NK-92 (cell line): ENCODE data around the gene EPHA8.

Source experiments
- DNase-seq: peaks from one replicate; lab custom pipeline; 2025; ENCODE audit not compliant: unreplicated experiment; lab: John Stamatoyannopoulos, UW

EPHA8 gene

DNA sequence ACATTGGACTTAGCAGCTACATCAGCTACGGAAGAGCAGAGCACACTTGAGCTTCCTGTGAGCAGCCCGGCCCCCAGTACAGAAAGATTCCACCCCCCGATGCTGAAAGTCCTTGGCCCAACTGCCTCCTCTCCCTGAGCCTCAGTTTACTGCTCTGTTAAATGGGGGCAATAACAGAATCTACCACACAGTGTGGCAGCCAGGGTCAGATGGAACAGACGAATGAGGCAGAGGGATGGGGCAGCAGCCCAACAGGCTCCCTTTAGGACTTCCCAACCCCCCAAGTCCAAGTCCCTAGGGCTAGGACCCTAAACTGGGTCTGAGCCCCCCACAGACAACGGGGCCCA is 50.3 kb downstream of the EPHA8 start:
- no peak for DNase-seq

DNA sequence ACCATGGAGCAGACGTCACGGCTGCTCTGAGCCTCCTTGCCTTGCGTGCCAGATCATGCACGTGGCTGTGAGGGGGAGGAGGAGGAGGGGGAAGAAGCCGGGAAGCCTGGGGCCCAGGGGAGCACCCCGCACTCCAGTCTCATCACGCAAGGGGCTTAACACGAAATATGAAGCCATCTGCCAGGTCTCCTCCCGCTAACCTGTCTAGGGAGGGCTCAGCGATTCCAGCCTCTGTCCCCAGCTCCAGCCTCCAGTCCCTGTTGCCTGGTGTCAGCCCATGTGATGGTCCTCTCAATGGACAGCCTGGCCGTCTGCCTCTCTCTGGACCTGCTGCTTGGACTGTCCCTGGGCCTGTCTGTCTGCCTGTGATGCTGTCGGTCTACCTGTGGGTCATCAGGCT is 50.7 kb downstream of the EPHA8 start:
- DNase-seq, result no peak

DNA sequence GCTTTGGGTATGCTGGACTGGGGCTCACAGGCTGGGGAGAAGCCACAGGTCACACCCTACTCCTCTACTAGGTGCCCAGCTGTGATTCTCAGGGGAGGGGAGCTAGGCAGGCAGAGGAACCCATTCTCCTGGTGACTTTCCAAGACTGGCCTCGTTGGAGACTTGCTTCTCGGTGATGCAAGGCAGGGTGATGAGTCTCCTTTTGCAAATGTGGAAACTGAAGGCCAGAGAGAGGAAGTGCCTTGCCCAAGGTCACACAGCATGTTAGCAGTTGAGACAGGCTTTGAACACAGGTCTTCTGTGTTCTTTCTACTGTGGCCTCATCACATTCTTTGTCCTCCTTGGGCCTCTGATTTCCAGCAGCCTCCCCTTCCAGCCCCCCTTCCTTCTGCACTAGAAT is 52.6 kb downstream of the EPHA8 start:
- DNase-seq, result no peak

- no peak for DNase-seq
Measured at GRCh38 chr1:22616571-22616970, 53.3 kb downstream of the EPHA8 start.

- no peak for DNase-seq
Measured at GRCh38 chr1:22618056-22618455, 54.8 kb downstream of the EPHA8 start.

- no peak for DNase-seq
Measured at GRCh38 chr1:22619252-22619651, 56.0 kb downstream of the EPHA8 start.

- no peak for DNase-seq
Measured at GRCh38 chr1:22619798-22620197, 56.5 kb downstream of the EPHA8 start.

- no peak for DNase-seq
Measured at GRCh38 chr1:22621761-22622160, 58.5 kb downstream of the EPHA8 start.

DNA sequence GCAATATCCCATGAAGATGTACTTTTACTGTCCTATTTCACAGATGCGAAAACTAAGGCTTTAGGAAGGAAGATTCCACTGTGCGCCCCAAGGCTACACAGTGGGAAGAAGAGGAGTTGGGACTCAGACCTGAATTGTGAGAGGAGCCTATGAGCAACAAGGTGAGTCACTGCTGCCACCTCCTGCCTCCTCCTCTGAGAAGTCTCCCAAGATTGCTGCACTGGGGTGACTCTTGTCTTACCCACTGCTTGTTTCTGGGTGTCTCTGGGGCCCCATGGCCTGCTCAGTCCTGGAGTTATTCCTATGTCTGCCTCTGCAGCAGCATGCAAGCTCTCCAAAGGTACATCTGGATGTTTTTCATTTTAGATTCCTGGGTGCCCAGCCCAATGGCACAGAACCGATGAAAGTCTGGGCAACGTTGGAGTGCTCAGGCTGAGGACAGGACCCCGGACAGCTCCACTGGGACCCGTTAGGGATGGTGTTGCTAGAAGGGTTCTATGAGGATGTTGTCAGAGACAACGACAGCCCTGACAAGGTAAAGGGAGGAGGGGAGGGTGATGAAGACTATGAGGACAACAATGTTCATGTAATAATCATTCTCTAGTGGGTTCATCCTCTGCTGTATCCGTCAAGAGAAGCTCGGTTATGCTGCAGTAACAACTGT is 62.1 kb downstream of the EPHA8 start:
- no peak for DNase-seq

- no peak for DNase-seq
Measured at GRCh38 chr1:22626237-22627157, 63.2 kb downstream of the EPHA8 start.

DNA sequence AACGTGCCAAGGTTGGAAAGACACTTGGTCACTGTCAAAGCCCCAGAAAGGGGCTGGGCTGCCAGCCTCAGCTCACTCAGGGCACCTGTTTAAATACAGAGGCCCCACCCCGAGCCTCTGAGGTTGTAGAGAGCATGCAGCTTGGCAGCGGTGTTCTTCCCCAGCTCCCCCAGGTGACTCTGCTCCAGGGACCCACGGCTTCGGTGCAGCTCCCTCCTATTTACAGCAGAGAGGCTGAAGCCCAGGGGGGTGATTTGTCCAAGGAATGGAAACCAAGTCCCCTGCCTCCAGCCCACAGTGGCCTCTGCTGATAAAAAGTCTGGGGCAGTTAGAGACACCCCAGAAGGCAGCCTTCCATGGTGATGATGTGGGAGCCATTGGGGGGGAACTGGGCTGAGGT is 64.0 kb downstream of the EPHA8 start:
- no peak for DNase-seq

DNA sequence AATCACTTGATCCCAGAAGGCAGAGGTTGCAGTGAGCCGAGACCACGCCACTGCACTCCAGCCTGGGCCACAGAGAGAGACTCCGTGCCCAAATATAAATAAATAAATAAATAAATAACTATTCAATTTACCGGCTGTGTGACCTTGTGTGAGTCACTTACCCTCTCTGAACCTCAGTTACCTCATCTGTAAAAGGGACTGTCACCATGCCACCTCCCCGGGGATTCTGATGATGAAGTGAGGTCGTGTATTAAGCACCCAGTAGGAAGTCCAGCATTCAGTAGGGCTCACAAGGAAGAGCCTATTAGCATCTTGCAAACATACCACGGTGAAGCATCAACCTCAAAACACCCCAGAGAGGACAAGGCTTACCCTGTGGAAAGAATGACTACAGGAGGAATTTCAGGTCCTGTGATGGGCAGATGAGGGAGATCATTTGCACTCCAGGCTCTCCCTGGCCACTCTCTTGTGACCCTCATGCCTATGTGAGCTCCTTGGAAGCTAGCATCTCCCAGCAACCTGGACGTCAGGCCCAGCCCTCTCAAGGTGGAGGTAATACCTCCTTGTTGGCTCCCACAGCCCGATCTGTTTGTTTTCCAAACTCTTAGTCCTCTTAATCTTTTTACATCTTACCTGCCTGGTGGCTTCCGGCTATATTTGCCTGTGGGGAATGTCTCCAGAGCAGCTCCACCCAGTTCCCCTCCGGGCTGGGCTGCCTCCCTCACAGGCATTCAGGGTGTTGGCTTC is 65.6 kb downstream of the EPHA8 start:
- DNase-seq, result no peak

- DNase-seq, result no peak
Measured at GRCh38 chr1:22629886-22630285, 66.6 kb downstream of the EPHA8 start.

DNA sequence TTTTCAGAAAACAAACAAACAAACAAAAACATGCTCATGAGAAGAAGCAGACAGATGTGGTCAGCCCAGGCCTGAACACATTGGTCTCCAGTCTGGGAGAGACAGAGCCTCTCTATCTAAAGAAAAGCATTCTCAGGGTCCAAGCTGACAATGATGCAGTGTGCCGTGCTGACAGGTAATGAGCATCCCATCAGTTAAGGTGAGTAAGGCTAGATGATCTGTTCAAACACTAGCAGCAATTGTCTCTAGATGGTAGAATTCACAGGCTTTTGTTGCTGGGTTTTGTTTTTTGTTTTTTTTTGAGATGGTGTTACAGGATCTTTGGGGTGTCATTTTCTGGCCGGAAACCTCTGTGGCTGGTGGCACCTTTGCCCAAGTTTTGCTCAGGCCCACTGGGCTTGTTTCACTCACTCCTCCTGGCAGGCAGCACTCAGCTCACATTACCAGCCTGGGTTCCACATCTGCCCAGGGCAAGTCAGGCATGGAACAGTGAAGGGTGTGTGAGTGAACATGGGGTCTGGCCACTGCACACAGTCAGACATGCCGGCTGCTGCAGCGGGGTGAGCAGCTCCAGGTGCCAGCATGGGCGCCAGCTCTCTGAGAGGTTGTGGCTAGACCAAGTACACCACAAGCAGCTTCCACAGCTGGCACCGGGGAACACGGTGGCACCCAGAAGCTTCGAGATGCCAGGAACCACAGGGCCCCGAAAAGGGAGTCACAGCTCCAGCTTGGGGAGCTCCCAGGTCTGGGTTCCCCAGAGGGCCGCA is 70.6 kb downstream of the EPHA8 start:
- no peak for DNase-seq

- no peak for DNase-seq
Measured at GRCh38 chr1:22635436-22635835, 72.1 kb downstream of the EPHA8 start.

DNA sequence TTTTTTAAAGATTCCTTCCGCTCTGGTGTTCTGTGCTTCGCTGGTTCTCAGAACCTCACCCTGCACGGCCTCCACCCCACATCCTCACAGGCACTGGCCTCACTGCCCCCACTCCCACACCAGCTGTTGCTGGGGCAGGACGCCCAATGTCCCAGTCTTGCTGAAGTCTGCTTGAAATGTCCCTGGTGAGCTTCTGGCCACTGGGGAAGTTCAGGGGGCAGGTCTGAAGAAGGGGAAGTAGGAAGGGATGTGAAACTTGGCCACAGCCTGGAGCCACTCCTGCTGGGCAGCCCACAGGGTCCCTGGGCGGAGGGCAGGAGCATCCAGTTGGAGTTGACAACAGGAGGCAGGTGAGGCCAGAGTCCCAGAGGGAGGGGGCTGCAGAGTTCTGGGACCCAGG is 73.1 kb downstream of the EPHA8 start, which contains the start of gene C1QA:
C1QA (plus strand) TSS at position 276 of the 400 bp plus-strand sequence. CDS start 989 bp downstream, outside the sequence.
- DNase-seq, result no peak

DNA sequence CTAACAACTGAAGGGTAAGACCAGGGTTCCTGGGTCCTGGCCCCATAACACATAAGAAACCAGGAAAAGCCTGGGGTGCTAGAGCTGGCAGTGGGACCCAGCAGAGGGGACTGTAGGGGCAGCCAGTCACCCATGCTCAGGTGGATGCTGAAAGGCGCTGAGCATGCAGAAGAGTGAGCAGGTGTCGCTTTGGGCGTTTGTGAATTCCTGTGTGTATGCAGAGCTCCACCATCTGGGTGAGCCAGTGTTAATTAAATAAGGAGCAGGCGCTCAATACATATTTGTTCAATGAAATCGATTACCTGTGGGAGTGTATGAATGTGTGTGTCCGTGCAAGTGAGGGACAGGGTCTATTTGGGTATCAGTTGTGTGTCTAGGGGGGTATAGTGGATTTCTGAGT is 73.6 kb downstream of the EPHA8 start:
- DNase-seq, result no peak

GRCh38 chr1:22637907-22638445 is 74.7 kb downstream of the EPHA8 start:
- no peak for DNase-seq

DNA sequence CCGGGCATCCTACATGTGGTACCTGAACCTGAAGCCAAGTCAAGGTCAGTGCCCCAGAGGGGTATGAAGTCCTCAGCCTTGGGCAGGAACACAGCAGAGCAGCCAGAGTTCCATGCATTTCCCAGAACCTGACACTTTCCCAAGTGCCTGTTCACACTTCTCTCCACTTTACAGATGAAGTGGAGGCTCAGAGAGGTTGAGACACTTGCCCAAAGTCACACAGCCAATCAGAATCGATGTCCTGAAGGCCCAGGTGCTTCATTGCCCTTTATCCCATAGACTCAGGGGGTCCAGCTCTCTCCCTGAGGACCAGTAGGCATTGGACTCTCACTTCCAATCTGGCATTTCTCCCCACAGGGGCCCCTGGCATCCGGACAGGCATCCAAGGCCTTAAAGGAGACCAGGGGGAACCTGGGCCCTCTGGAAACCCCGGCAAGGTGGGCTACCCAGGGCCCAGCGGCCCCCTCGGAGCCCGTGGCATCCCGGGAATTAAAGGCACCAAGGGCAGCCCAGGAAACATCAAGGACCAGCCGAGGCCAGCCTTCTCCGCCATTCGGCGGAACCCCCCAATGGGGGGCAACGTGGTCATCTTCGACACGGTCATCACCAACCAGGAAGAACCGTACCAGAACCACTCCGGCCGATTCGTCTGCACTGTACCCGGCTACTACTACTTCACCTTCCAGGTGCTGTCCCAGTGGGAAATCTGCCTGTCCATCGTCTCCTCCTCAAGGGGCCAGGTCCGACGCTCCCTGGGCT is 75.4 kb downstream of the EPHA8 start:
- no peak for DNase-seq

GRCh38 chr1:22639286-22639685 is 76.0 kb downstream of the EPHA8 start:
- DNase-seq, result no peak
